HG03571 (cell line): ENCODE measurements around the gene MYO18B.
"Not testable (repeated sequence)": the region's sequence is repeated elsewhere in the genome, so short reads cannot be mapped to it uniquely, and the experiment has no call there.

ENCODE experiments used
- ATAC-seq: cut with Tn5 transposase; IDR thresholded peaks from one replicate; pipeline ENCODE4 v1.9.1; 2021; ENCODE audit not compliant: unreplicated experiment

The MYO18B gene

DNA sequence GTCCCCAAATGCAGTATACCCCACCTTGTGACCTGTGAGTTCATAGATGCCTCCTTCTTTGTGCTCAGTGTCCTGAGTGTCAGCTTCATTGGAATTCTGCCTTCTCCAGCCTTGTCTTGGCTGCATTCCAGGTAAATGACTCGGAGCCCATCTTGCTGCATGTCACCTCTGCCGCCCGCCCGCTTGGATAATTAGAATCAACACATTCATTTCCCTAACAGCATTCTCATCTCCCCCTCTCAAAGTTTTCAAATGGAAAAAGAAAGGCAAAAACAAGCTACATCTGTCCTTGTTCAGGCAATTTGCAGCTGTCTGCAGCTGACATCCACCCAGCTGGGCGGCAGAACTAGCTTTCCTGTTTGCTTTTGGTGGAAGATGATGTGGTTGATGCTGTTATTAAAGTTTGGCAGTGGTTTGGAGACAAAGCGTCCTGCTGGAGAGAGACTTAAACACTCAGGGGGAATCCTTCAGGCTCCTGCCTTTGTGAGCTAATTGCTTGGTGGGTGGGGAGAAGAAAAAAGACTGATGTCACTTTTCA, 228.5 kb downstream of the MYO18B start:
- no peak for ATAC-seq

DNA sequence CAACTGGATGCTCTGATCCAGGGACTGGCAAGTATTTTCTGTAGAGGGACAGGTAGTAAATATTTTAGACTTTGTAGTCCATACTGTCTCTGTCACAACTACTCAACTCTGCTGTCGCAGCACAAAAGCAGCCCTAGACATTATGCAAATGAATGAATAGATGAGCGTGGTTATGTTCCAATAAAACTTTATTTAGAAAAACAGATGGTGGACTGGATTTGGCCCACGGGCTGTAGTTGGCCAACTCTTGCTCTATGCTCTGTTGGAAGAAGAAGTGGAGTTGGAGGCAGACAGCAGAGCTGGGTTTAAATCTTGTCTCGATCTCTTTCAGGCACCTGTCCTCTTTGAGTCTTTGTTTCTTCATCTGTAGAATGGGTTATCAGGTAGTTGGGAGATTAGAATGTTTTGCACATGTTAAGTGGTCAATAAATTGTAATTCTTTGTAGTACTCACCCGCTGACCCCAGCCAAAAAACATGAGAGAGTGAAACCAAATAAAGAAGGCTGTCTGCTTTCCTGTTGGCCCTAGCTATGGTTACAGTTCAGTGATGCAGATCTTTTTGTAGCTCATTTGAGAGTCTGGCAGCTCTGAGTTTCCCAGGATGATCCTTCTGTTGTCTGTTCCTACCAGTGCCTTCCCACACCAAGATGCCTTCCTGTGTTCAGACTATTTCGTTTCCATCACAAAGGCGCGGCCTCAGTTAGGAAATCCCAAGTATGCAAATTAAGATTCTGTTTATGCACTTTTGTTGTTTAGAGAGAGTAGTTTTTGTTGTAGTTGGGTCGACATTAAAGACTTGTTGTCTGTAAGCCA, 229.2 kb downstream of the MYO18B start:
- ATAC-seq: no peak

DNA sequence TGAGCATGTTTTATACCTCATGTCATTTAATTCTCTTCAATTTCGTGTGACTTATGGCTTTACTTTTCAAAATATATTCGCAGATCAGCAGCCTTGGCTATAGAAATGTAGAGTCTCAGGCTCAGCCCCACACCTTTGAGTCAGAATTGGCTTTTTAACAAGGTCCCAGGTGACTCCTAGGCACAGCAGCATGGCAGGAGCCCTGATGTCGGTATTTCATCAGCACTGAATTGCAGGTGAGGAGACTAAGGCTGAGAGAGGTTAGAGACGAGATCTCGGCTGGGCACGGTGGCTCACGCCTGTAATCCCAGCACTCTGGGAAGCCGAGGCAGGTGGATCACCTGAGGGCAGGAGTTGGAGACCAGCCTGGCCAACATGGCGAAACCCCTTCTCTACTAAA, 230.4 kb downstream of the MYO18B start:
- no peak for ATAC-seq

DNA sequence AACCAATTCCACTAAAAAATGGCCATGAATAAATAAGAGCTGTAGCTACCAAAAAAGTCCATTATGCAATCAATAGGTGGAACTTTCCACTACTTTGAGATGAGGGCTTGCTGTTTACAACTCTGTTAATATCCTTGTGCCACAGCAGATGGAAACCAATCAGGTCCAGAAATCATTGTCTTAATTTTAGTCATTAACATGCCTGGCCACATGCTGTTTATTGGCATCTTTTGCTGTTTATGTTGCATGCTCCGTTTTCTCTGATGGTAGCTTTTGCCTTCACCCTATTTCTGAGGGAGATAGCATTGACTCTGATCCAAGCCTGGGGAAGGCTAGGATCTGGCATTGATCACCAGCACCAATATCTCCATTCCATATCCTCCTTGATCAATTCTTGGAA, 234.4 kb downstream of the MYO18B start:
- no peak for ATAC-seq

DNA sequence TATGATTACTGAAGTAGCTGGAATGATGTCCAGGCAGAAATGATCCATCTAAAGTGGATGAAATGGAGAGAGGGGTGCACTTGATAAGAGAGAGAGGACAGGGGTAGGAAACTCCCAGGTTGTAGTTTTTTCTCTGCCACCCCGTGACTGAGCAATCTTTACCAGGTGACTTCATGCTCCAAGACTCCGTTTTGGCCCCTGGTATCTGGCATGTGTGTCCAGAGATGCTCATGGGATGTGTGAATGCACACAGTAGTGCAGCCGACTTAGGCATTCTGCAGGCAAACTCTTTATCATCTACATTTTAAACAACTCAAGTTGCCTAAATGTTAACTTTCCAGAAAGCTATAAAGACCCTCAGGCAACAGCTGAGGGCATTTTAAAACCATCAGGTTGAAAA, 238.0 kb downstream of the MYO18B start:
- ATAC-seq: no peak

DNA sequence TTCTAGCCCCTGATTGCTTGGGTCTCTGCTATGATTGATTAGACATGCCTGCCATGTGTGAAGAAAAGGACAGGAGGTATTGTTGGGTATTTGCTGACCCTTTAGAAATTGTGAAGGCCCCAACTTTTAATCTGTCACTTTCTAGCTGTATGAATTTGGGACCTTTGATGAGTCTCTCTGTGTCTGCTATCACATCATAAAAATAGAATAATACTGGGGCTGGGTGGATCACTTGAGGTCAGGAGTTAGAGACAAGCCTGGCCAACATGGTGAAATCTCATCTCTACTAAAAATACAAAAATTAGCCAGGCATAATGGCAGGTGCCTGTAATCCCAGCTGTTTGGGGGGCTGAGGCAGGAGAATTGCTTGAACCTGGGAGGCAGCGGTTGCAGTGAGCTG, 242.9 kb downstream of the MYO18B start:
- not testable (repeated sequence) for ATAC-seq

DNA sequence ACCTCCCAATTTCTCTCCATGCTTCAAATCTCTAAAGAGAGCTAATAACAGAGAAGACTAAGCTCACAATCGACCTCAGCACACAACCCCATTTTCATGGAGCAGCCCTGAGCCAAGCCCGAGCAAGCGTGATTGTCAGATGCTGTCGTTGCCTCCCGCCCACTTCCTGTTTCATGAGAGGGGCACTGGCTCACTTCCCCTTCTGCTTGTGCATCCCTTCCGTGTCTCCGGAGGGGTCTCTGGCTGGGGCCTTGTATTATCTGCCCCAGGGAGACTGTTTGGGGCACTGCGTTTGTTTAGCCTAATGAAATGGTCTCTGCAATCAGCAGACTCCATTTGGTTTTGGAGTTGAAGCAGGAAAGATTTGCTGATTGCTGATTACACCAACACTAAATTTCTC, 246.0 kb downstream of the MYO18B start:
- no peak for ATAC-seq

DNA sequence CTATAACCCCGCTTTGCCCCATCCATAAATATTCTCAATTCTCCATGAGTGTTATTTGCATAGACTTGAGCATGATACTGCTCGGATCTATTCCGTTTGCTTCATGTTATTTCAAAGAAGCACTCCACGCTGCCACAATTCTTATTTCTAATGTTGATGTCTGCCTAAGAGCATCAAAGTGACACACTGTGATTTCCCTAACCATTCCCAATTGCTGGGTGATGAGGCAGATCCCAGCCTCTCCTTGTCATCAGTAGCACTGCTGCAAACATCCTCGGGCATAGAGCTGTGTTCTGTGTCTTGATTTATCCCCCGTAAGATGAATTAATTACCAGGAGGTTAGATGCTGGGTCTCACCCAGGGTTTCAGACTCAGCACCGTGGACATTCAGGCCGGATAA, 249.0 kb downstream of the MYO18B start:
- no peak for ATAC-seq

DNA sequence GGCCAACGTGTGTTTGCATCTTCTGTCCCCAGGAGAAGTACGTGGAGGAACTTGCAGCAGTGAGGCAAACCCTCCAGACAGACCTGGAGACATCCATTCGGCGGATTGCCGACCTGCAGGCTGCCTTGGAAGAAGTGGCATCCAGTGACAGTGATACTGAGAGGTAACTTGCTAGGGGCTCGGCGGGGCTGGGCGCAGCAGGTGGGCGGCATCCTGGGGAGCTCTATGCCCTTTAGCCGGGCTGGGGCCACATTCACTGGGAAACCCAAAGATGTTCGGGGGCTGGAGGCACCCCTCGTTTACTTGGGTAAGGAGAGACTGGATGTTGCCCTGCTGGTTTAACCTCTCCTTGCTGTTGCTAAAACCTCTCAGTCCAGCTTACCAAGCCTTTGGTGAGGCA, 250.3 kb downstream of the MYO18B start:
- ATAC-seq: no peak

DNA sequence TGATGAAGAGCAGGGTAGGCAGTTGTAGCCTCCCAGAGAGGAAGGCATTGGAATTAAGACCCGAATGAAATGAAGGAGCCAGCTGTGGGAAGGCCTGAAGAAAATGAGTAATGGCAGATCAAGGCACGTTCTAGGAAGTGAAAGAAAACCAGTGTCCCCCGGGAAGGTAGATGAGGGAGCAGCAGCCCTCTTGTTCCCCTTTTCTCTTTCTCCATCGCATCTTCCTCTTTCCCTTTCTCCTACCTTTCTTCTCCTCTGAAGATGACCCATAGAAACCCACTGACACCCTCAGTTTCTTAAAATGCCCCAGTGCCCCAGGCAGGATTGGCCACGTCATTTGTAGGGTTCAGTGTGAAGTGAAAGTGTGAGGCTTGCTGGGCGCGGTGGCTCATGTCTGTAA, 254.7 kb downstream of the MYO18B start:
- ATAC-seq: no peak

DNA sequence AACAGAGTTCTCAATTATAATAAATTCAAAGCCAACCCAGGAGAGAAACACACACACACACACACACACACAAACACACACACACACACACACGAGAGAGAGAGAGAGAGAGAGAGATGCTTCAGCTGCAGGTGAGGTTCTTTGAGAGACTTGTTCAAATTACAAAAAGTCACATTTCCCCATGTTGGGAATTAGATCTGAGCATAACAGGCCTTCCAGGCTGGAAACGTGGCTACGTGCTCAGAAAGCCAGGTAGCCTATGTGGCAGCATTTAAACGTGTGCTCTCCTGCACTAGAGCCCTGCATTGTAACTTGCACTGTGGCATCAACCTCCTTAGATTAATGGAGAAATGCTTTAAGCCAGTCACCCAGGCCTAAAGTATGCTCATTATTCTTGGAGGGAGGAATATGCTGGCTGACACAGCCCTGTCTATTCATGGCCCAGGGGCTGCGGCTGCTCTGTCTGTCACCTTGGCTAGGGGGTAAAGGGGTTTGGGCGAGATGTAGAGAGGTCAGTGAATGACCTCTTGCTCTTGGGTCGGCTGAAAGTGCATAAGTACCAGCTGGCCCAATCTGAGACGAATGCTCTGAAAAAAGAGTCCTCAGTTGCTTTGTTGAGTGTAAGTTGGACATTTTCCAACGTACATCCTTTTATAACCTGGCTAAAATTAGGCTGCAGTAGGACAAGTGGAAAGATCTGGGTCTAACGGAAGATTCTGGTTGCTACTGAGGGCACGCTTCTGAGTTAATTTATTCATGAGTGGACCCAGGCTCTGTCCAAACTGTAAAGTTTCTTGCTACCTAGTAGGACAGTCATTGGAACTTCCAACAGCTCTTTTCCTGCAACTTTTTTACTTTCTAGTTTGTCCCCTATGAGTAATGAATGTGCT, 256.1 kb downstream of the MYO18B start:
- no peak for ATAC-seq

DNA sequence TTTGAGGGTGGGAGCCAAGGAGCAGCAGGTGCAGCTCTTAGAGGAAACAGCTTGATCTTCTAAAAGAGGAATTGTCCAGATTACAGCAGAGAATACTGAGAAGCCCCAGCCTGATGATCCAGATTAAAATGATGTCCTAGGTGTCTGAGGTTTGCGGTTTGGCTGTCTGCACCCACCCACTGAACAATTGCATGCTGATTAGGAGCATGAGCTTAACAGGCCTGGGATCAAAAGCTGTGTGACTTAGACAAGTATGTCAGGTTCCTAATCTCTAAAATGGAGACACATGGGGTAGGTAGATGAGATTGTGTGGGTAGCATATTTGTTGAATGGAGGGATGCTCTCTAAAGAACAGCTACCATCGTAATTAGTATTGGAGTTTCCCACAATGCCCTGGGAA, 260.5 kb downstream of the MYO18B start:
- ATAC-seq: no peak

DNA sequence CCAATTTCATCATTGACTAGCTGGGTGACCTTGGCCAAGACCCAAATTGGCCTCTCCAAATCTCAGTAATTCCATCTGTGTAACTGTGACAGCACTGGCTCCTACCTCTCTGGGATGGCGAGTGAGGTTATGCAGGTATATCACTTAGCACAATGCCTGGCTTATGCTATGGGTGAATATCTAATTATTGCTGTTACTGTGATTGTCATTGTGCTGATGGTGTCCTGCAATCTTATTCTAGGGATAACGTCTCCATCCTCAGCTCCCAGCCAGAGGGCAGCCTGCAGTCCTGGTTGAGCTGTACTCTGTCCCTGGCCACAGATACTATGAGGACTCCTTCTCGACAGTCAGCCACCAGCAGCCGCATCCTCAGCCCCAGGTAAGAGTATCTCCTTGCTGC, 262.5 kb downstream of the MYO18B start:
- ATAC-seq: no peak

DNA sequence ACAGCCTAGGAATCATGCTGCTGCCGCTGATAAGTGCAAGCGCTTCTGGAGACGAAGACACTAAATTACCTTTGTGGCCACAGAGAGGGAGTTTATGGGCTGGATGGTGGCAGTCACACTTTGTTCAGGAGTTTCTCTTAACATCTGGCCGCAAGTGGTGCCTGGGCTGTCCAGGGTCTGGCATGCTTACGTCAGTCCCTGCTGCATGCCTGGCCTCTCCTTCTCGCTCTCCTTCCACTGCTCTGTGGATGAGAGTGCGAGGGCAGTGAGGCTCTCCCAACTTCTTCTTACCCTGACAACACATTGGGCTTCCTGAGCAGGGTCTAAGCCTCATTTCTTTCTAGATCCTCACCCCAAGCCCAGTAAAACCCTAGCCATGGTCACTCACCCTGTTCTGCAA, 266.6 kb downstream of the MYO18B start:
- no peak for ATAC-seq

DNA sequence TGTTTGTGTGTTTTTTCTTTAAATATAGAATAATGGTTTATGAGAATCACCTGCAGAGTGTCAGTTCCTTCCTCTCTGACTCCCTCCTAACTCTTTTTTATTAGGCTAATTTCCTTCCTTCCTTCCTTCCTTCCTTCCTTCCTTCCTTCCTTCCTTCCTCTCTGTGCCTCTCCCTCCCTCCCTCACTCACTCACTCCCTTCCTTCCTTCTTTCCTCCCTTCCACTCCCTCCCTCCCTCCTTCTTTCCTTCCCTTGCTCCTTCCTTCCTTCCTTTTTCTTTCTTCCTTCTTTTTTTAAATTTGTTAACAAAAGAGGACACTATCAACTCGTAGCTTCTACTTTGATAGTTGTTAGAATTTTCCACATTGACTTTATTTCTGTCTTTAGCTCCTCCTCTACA, 274.9 kb downstream of the MYO18B start:
- no peak for ATAC-seq

DNA sequence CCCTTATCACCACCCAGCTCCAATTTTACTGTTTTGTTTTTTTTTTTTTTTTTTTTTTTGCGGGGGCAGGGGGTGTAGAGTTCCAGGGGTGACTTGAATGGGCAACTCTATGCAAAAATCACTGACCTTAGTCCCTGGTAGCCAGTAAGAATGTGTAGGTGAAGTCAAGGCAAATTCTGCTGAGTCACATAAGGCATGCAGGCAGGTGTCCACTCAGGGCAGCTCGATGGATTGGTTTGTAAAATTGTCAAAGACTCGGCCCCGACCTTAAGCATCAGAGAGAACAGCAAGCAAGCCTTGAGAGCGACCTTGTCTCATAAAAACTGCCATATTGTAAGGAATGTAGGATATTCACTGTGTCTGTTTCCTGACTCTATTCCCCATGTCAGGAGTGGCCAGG, 275.9 kb downstream of the MYO18B start:
- ATAC-seq: no peak

DNA sequence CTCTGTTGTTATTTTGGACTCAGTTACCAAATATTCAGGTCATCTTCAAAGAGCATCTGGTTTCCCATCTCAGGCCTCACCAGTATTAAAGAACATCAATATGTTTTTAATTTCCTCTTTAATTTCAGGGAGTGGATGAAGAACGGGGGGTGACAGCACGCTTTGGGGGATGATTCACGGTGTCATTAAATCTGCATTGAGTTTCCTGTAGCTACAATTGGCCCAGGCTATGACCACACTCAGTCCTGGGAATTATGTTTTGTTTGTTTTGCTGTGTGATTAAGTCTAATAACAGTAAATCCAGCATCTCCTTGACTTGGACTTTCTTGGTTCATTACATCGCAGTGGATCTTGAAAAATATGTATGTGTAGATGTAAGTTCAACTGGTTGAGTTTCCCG, 277.6 kb downstream of the MYO18B start:
- no peak for ATAC-seq

DNA sequence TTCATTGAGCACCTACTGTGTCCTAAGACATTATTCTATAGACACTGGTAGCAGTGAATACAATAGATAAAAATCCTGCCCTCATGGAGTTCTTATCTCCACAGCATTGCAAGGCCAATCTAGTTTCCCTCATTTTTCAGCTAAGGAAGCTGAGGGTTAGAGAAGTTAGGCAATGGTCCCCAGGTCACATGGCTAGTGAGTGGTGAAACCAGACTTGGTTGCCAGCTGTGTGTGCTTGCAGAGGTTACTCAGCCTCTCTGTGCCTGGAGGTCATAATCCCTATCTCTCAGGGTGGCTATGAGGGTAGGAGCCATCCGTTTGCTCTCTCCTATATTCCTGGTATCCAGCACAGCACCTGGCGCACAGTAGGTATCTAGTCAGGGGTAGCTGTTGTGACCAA, 279.5 kb downstream of the MYO18B start:
- no peak for ATAC-seq

DNA sequence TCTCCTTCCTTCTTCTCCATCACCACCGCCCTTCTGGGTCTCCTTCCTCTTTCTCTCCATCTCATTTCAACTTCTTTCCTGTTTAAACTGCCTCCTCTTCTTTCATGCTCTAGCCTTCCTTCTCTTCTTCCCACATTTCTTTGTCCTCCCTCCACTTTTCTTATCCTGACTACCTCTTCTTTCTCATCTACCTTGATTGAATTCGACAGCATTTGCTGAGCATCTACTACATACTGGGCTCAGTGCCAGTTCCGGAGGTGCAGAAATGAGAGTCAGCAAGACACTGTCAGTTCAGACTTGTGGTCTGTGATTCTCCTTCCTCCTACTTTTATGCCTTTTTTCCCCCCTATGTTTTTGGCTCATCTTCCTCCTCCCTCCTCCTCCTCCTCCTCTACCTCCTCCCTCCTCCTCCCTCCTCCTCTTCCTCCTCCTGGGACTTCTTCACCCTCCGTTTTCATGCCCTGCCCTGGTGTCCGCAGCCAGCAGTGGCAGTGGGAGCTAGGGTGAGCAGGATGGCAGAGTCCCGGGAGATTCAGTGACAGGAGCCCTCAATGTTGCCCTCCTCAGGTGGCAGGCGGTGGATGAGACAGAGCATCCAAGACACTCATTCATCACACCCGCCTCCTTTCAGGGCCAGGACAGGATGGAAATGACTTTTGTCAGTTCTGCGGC, 281.3 kb downstream of the MYO18B start:
- no peak for ATAC-seq

DNA sequence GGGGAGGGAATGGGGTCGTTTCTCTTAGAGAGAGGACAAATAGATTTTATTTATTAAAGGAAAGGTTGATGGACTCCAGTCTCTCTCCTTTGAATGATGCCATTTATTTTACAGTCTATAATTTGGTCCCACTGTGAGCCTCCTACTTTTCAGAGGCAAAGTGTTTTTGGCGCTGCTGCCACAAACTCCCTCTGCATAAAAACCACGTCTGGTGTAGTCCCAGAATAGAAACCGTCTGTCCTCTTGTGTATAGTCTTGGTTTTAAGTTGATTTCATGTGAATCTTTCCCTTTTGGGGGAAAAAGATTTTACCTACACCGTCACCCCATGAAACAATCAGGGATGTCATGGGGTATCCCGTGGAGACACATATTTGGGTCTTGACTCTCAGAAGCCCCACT, 283.6 kb downstream of the MYO18B start:
- no peak for ATAC-seq

DNA sequence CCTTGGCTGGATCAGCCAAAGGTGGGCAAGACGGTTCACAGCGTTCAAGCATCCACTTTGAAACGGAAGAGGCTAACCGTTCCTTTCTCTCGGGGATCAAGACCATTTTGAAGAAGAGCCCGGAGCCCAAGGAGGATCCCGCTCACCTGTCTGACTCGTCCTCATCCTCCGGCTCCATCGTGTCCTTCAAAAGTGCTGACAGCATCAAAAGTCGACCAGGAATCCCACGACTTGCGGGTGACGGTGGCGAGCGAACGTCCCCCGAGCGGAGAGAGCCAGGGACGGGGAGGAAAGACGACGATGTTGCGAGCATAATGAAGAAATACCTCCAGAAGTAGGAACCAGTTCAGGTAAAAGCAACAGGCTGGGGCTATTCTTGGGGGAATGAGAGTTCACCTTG, 285.4 kb downstream of the MYO18B start:
- no peak for ATAC-seq

DNA sequence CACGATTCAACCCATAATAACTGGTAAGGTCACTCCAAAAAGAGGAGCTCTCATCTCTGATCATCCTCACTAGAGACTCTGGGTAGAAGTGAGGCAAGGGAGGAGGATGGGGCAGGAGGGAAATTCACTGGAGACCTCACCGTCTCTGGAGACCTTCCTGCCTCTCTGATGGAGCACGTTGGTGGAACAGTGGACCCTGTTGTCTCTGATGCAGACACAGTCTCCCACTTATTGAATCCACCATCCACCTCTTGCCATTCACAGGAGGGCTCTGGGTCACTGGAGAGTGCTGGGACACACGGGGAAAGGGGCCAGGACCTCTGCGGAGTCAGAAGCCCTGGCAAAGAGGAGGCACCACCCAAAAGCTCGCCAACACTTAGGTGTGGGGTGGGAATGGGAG, 289.7 kb downstream of the MYO18B start:
- no peak for ATAC-seq
